Endothelial cell of umbilical vein (primary cell): ENCODE data around the gene MYBBP1A. TPM values are rescaled to one million over a fixed set of nuclear protein-coding genes. Genes with fewer than 3 reads are reported as not detected.

Experiments
- BruUV-seq: library from RNA; stranded (reverse); fragments of 400-500 nt; replicated peaks from 2 replicates; lab custom pipeline; 2021; lab: Mats Ljungman, UMichigan
- CTCF ChIA-PET: fragments of 300-600, 350-600 bp; sonication (Branson Sonifier 250); formaldehyde crosslinking; loops from one replicate; lab custom pipeline; 2021; ENCODE audit warnings: antibody characterized with exemption, inconsistent platforms; lab: Charles Lee
- POLR2A ChIA-PET: fragments of 300-600, 350-600 bp; sonication (Branson Sonifier 250); formaldehyde crosslinking; loops from one replicate; lab custom pipeline; 2021; ENCODE audit warnings: antibody characterized with exemption, inconsistent platforms; lab: Charles Lee
- DNase-seq: peaks from one replicate; pipeline ENCODE4 v3.0.0-alpha.2; 2011; ENCODE audit warnings: low read depth, low spot score
- FAIRE-seq: peaks from 2 replicates; lab custom pipeline; 2011; peaks lifted over from hg19 to GRCh38; lab: Jason Lieb, UNC
- H2AFZ ChIP-seq: 2 replicates; pipeline ENCODE4 v1.6.0; 2012; ENCODE audit warnings: low read depth, low read length, control low read depth, inconsistent platforms
- H3K27ac ChIP-seq: 2 replicates; pipeline ENCODE4 v1.5.1; 2011; ENCODE audit warnings: low read depth, mild to moderate bottlenecking, control low read depth, low read length, moderate library complexity; ENCODE audit not compliant: insufficient read depth
- H3K27me3 ChIP-seq, 2 experiments: 2 replicates each; pipeline versions ENCODE4 v1.6.0 to v1.6.1; 2011; ENCODE audit warnings: low read length in 2 of 2, mixed read lengths in 1 of 2; ENCODE audit not compliant: control insufficient read depth in 2 of 2, insufficient read depth in 2 of 2
- H3K36me3 ChIP-seq, 2 experiments: 2 replicates in 1 of 2; 3 replicates in 1 of 2; pipeline ENCODE4 v1.5.1; 2011; ENCODE audit warnings: low read length in 2 of 2, mild to moderate bottlenecking in 1 of 2, moderate library complexity in 1 of 2; ENCODE audit not compliant: control insufficient read depth in 2 of 2, insufficient read depth in 2 of 2; ENCODE audit errors: extremely low read depth in 1 of 2
- H3K4me1 ChIP-seq: 3 replicates; pipeline ENCODE4 v1.5.1; 2011; ENCODE audit warnings: mild to moderate bottlenecking, low read length; ENCODE audit not compliant: control insufficient read depth, insufficient read depth; ENCODE audit errors: extremely low read depth
- H3K4me2 ChIP-seq: 2 replicates; pipeline ENCODE4 v1.6.1; 2011; ENCODE audit warnings: low read length, control low read depth, mixed read lengths; ENCODE audit not compliant: insufficient read depth
- H3K4me3 ChIP-seq, 3 experiments: fragments of 200-600 bp in 1 of 3; sonication (generic), shearing (Covaris generic) in 1 of 3; replicated peaks in 1 of 3; 2 replicates each; pipeline ENCODE4 v1.5.1; 2011 to 2016; ENCODE audit warnings: control low read depth in 3 of 3, low read length in 3 of 3, mild to moderate bottlenecking in 2 of 3, inconsistent platforms in 1 of 3, low read depth in 1 of 3, moderate library complexity in 1 of 3; ENCODE audit not compliant: insufficient read depth in 1 of 3
- H3K79me2 ChIP-seq: 2 replicates; pipeline ENCODE4 v1.6.0; 2012; ENCODE audit warnings: low read length, inconsistent platforms; ENCODE audit not compliant: control insufficient read depth, insufficient read depth
- H3K9ac ChIP-seq: replicated peaks from 2 replicates; pipeline ENCODE3; 2011; ENCODE audit warnings: low read length, control low read depth; ENCODE audit not compliant: insufficient read depth; ENCODE audit errors: extremely low read depth
- H3K9me1 ChIP-seq: replicated peaks from 3 replicates; pipeline ENCODE4 v1.6.0; 2011; ENCODE audit warnings: mild to moderate bottlenecking, low read length; ENCODE audit not compliant: control insufficient read depth, insufficient read depth; ENCODE audit errors: extremely low read depth
- H3K9me3 ChIP-seq: replicated peaks from 2 replicates; pipeline ENCODE4 v1.5.1; 2012; ENCODE audit warnings: low read length, inconsistent platforms; ENCODE audit not compliant: control insufficient read depth, insufficient read depth
- H4K20me1 ChIP-seq: replicated peaks from 2 replicates; pipeline ENCODE3; 2011; ENCODE audit warnings: mild to moderate bottlenecking, low read length; ENCODE audit not compliant: control insufficient read depth, insufficient read depth; ENCODE audit errors: extremely low read depth
- EZH2 ChIP-seq: IDR thresholded peaks from 2 replicates; pipeline ENCODE4 v1.6.1; 2012; ENCODE audit warnings: borderline replicate concordance, low read depth, mild to moderate bottlenecking, moderate library complexity, low read length, inconsistent platforms; ENCODE audit not compliant: severe bottlenecking
- FOS ChIP-seq: IDR thresholded peaks from 2 replicates; pipeline ENCODE4 v1.6.1; 2011; ENCODE audit warnings: mild to moderate bottlenecking, low read length, moderate library complexity, borderline replicate concordance; ENCODE audit not compliant: insufficient read depth
- GATA2 ChIP-seq: IDR thresholded peaks from 2 replicates; pipeline ENCODE4 v1.7.0; 2011; ENCODE audit warnings: low read depth, mild to moderate bottlenecking, moderate library complexity, mixed read lengths, low read length; ENCODE audit not compliant: insufficient read length, insufficient read depth
- JUN ChIP-seq: IDR thresholded peaks from 2 replicates; pipeline ENCODE4 v1.6.1; 2011; ENCODE audit warnings: borderline replicate concordance, low read depth; ENCODE audit not compliant: insufficient read length, insufficient read depth
- MYC ChIP-seq: IDR thresholded peaks from one replicate; pipeline ENCODE4 v1.6.1; 2011; ENCODE audit warnings: mild to moderate bottlenecking, low read depth, low read length
- POLR2A ChIP-seq: IDR thresholded peaks from 2 replicates; pipeline ENCODE4 v1.6.1; 2012; ENCODE audit warnings: low read depth, mild to moderate bottlenecking, control low read depth, low read length
- POLR2AphosphoS5 ChIP-seq: IDR thresholded peaks from 2 replicates; pipeline ENCODE4 v1.6.1; 2012; ENCODE audit warnings: low read depth, mild to moderate bottlenecking, control low read depth, low read length, moderate library complexity; ENCODE audit not compliant: insufficient read depth
- dilution Hi-C: fragments of 300-500 bp; cut with MboI; formaldehyde crosslinking; loops from one replicate; pipeline ENCODE4 v1.15.0; 2019; ENCODE audit warnings: low sequenced_read_pairs; ENCODE audit not compliant: extremely low pct_ligation_motif_present
- intact Hi-C: fragments of 100-400 bp; cut with micrococcal nuclease; formaldehyde crosslinking; loops from one replicate; pipeline ENCODE4 v1.10.0; 2022
- polyA plus RNA-seq, 4 experiments: library from polyadenylated mRNA; depleted of rRNA in 3 of 4; stranded (reverse) in 3 of 4; unstranded in 1 of 4; fragments of >200 nt; gene quantifications; 2 replicates each; pipeline versions ENCODE4 v1.2.1 to v1.2.3, GENCODE V29; 2011 to 2012; ENCODE audit warnings: missing spikeins in 1 of 4
- total RNA-seq: library from RNA; stranded (reverse); gene quantifications from 2 replicates; pipeline ENCODE4 v1.2.3, GENCODE V29; 2021
- TF ChIP-seq, protein P1 (sequence below): IDR thresholded peaks from 2 replicates; pipeline ENCODE4 v1.6.1; 2011; ENCODE audit not compliant: insufficient read depth, insufficient read length
- TF ChIP-seq, protein P2 (sequence below), 2 donors: IDR thresholded peaks; 1 replicate in 1 of 2; 2 replicates in 1 of 2; pipeline ENCODE4 v1.5.1; 2011; ENCODE audit warnings: low read length in 2 of 2, mild to moderate bottlenecking in 2 of 2, moderate library complexity in 2 of 2, control low read depth in 1 of 2, inconsistent platforms in 1 of 2, low read depth in 1 of 2; ENCODE audit not compliant: insufficient read depth in 1 of 2; ENCODE audit errors: extremely low read depth in 1 of 2

The MYBBP1A gene
- total and polyA plus RNA-seq, 2 donors (not counting 3 experiments of a cell fraction or from before 2014, with no cell fraction given): 26.8 to 79.2 TPM

DNA sequence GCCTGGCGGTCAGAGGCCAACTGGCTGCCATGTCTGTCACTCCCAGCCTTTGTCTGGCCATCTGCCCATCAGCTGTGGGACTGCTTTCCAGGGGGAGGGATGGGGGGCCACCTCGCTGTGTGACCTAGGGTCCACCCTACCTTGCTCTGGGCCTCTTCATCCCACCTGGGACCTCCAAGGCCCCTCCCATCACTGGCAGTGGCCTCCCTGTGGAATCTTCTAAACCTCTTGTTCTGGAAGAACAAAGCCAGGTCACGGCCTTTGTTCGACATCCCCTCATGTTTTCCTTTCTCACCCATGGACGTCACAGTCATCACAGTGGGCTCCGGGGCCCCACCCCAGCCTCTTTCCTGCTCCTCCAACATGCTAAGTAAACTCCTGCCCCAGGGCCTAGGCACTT, 32.5 kb downstream of the MYBBP1A start:
- dilution Hi-C loops: no loop called here
- BruUV-seq: no TSS peak

More for the DNA sequence above, 32.5 kb downstream of the MYBBP1A start:
- Histone ChIP-seq H3K4me1 (peaks cover 24% of the 10 kb centered on the region), H3K9ac (no peak overlapping the region), H3K9me1 (no peaks in the 10 kb centered on the region), H2AFZ (no peak overlapping the region), H3K9me3 (no peaks in the 10 kb centered on the region), H3K4me2 (no peak overlapping the region), H3K79me2 (no peaks in the 10 kb centered on the region), H3K27ac (peak overlapping the region; percentile 25), H3K27me3 (no peaks in the 10 kb centered on the region), H4K20me1 (no peaks in the 10 kb centered on the region), H3K4me3 (no peak overlapping the region), H3K36me3 (peaks cover 0 to 16% of the 10 kb centered on the region in 2 experiments)
- POLR2A ChIA-PET: no interaction called here
- FAIRE-seq (no peak), DNase-seq (no peak)
- CTCF ChIA-PET: interaction anchor here (1.0 kb wide), 1 partner anchor 9 kb away, joined by 3 read pairs; no protein-coding TSS in a partner anchor
- TF ChIP-seq POLR2AphosphoS5 (no peak), MYC (no peak), FOS (no peak), JUN (no peak), POLR2A (no peak), GATA2 (no peak), EZH2 (no peak)
- TF ChIP-seq, protein P1, sequence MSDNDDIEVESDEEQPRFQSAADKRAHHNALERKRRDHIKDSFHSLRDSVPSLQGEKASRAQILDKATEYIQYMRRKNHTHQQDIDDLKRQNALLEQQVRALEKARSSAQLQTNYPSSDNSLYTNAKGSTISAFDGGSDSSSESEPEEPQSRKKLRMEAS: no peak
- TF ChIP-seq, protein P2, sequence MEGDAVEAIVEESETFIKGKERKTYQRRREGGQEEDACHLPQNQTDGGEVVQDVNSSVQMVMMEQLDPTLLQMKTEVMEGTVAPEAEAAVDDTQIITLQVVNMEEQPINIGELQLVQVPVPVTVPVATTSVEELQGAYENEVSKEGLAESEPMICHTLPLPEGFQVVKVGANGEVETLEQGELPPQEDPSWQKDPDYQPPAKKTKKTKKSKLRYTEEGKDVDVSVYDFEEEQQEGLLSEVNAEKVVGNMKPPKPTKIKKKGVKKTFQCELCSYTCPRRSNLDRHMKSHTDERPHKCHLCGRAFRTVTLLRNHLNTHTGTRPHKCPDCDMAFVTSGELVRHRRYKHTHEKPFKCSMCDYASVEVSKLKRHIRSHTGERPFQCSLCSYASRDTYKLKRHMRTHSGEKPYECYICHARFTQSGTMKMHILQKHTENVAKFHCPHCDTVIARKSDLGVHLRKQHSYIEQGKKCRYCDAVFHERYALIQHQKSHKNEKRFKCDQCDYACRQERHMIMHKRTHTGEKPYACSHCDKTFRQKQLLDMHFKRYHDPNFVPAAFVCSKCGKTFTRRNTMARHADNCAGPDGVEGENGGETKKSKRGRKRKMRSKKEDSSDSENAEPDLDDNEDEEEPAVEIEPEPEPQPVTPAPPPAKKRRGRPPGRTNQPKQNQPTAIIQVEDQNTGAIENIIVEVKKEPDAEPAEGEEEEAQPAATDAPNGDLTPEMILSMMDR (IDR thresholded peaks at IDR 0.05; ENCODE audit: extremely low read depth in 1 of 2, insufficient read depth in 1 of 2, low read depth in 1 of 2, low read length in 2 of 2): no peak
- intact Hi-C loops: no loop called here
